ENCODE data around the gene CNTN5. TPM values are rescaled to one million over a fixed set of nuclear protein-coding genes. Genes with fewer than 3 reads are reported as not detected.

CNTN5 gene
- total RNA-seq, 1 donor from 2014 or later, result not detected

- Mint-ChIP-seq H3K4me1 (ENCODE audit: low read depth) (no peaks in the 10 kb centered on the region), H3K4me3 (ENCODE audit: low read depth) (no peak overlapping the region), H3K27me3 (ENCODE audit: low read depth) (no peaks in the 10 kb centered on the region), H3K9me3 (peaks cover 41% of the 10 kb centered on the region), H3K27ac (no peak overlapping the region), H3K36me3 (ENCODE audit: low read depth) (no peaks in the 10 kb centered on the region)
- DNase-seq (ENCODE audit: low spot score), result no peak
- intact Hi-C loops (cut with micrococcal nuclease), result no loop called here
Observed at GRCh38 chr11:99432677-99433076, 411.9 kb downstream of the CNTN5 start.

- intact Hi-C loops (cut with micrococcal nuclease), result no loop called here
- no peak for DNase-seq (ENCODE audit: low spot score)
- Mint-ChIP-seq H3K27me3 (ENCODE audit: low read depth) (no peaks in the 10 kb centered on the region), H3K27ac (no peak overlapping the region), H3K9me3 (peaks cover 8% of the 10 kb centered on the region), H3K36me3 (ENCODE audit: low read depth) (no peaks in the 10 kb centered on the region), H3K4me3 (ENCODE audit: low read depth) (no peak overlapping the region), H3K4me1 (ENCODE audit: low read depth) (no peaks in the 10 kb centered on the region)
Observed at GRCh38 chr11:99443276-99443675, 422.5 kb downstream of the CNTN5 start.

DNA sequence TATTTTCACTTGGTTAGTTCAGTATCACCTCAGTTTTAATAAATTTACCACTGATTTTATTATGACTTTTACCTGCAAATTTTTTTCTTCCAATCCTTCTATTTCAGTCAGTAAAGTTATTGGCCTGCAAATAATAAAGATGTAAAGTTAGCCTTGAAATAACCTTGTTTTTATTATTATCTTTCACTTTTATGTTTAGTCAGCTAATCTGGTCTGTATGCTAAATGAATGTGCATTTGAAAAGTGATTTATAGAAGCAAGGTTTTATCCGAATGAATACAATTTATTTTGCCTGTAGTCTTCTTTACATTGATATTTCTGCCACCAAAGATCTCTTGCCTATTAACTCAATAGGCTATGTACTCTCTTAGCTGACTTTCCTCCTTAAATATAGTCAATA, 425.7 kb downstream of the CNTN5 start:
- DNase-seq (ENCODE audit: low spot score), result no peak
- H3K27me3 Mint-ChIP-seq (ENCODE audit: low read depth), result no peaks in the 10 kb centered on the region
- H3K9me3 Mint-ChIP-seq, result peaks cover 10% of the 10 kb centered on the region
- H3K4me1 Mint-ChIP-seq (ENCODE audit: low read depth), result no peaks in the 10 kb centered on the region
- H3K4me3 Mint-ChIP-seq (ENCODE audit: low read depth), result no peak overlapping the region
- no peaks in the 10 kb centered on the region for H3K36me3 Mint-ChIP-seq (ENCODE audit: low read depth)
- intact Hi-C loops (cut with micrococcal nuclease), result no loop called here
- H3K27ac Mint-ChIP-seq, result no peak overlapping the region

- H3K27ac Mint-ChIP-seq, result no peak overlapping the region
- no peak for DNase-seq (ENCODE audit: low spot score)
- intact Hi-C loops (cut with micrococcal nuclease), result no loop called here
- no peaks in the 10 kb centered on the region for H3K36me3 Mint-ChIP-seq (ENCODE audit: low read depth)
- H3K4me3 Mint-ChIP-seq (ENCODE audit: low read depth), result no peak overlapping the region
- H3K4me1 Mint-ChIP-seq (ENCODE audit: low read depth), result no peaks in the 10 kb centered on the region
- no peaks in the 10 kb centered on the region for H3K27me3 Mint-ChIP-seq (ENCODE audit: low read depth)
- peaks cover 17% of the 10 kb centered on the region for H3K9me3 Mint-ChIP-seq
Observed at GRCh38 chr11:99449345-99449744, 428.6 kb downstream of the CNTN5 start.

DNA sequence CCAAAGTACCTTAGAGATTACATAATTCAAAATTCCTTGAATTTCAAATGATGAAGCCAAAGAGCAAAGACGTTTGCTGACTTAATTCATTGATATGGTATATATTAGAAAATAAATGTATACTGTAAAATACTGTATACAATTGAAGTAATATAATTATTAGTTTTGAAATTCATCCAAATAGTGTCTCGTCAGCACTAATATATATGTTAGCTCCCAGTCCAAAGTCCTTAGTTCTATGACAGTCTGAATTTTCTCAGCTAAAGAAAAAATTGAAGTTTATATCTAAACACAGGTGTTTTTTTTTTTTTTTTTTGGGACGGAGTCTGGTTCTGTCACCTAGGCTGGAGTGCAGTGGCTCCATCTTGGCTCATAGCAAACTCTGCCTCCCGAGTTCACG, 431.3 kb downstream of the CNTN5 start:
- no peaks in the 10 kb centered on the region for H3K36me3 Mint-ChIP-seq (ENCODE audit: low read depth)
- no peak for DNase-seq (ENCODE audit: low spot score)
- intact Hi-C loops (cut with micrococcal nuclease), result no loop called here
- H3K9me3 Mint-ChIP-seq, result peaks cover 23% of the 10 kb centered on the region
- H3K4me1 Mint-ChIP-seq (ENCODE audit: low read depth), result no peaks in the 10 kb centered on the region
- H3K27me3 Mint-ChIP-seq (ENCODE audit: low read depth), result no peaks in the 10 kb centered on the region
- H3K27ac Mint-ChIP-seq, result no peak overlapping the region
- no peak overlapping the region for H3K4me3 Mint-ChIP-seq (ENCODE audit: low read depth)

DNA sequence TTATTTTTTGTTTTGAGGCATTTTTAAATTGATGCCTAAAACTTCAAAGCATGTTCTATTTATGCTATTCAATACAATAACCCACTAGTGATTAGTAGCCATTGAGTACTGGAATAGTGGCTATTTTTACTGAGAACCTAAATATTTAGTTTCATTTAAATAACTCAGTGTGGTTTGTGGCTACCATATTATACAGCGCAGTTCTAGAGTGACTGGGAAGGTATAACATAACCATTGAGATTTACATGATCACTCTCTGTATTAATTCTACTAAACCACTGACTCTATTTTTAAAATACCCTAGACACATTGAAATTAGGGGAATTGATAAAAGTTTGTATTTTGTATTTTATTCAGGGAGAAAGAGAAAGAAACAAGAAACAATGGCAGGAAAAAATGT, 441.2 kb downstream of the CNTN5 start:
- peaks cover 18% of the 10 kb centered on the region for H3K9me3 Mint-ChIP-seq
- H3K36me3 Mint-ChIP-seq (ENCODE audit: low read depth), result no peaks in the 10 kb centered on the region
- no peaks in the 10 kb centered on the region for H3K27me3 Mint-ChIP-seq (ENCODE audit: low read depth)
- no peaks in the 10 kb centered on the region for H3K4me1 Mint-ChIP-seq (ENCODE audit: low read depth)
- no peak overlapping the region for H3K27ac Mint-ChIP-seq
- no peak overlapping the region for H3K4me3 Mint-ChIP-seq (ENCODE audit: low read depth)
- DNase-seq (ENCODE audit: low spot score), result no peak
- intact Hi-C loops (cut with micrococcal nuclease), result no loop called here

DNA sequence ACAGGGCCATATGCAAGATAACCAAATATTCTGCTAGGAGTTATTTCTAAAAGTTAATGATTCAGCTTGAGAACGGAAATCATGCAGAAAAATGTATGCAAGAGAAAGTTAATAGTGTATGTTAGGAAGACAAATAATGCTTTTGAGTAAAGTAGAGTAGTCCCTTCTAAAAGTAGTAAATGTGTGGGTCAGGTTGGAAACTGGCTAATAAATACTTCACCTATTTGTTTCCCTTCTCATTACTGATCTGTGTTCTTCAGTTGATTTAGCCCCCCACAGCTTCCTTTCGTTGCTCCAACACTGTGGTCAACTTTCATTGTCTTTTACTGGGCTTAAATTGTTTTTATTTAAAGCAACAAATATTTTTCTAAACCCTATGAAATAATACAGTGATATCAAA, 444.2 kb downstream of the CNTN5 start:
- H3K27me3 Mint-ChIP-seq (ENCODE audit: low read depth), result no peaks in the 10 kb centered on the region
- no peak overlapping the region for H3K27ac Mint-ChIP-seq
- H3K9me3 Mint-ChIP-seq, result peaks cover 7% of the 10 kb centered on the region
- H3K4me1 Mint-ChIP-seq (ENCODE audit: low read depth), result no peaks in the 10 kb centered on the region
- no peak for DNase-seq (ENCODE audit: low spot score)
- H3K4me3 Mint-ChIP-seq (ENCODE audit: low read depth), result no peak overlapping the region
- intact Hi-C loops (cut with micrococcal nuclease), result no loop called here
- no peaks in the 10 kb centered on the region for H3K36me3 Mint-ChIP-seq (ENCODE audit: low read depth)

- no peaks in the 10 kb centered on the region for H3K36me3 Mint-ChIP-seq (ENCODE audit: low read depth)
Observed at GRCh38 chr11:99489581-99489980, 468.8 kb downstream of the CNTN5 start.

DNA sequence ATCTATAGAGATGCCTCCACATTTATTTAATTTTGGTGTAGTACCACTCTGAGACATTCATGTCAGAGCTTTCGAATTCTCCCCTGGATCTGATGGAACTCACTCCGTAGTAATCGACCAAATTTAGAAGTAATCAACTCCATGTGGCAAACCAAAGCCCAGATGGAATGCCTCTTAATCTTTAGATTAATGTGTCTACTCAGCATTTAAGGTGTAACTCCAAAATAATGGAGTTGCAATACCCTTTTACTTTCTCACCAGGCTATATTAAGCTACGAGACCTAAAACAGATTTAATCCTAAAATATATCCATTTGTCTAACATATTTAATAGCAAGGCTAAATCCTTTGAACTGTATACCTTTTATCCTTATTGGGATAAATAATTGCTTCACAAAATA, 473.3 kb downstream of the CNTN5 start:
- DNase-seq (ENCODE audit: low spot score), result no peak
- no peaks in the 10 kb centered on the region for H3K36me3 Mint-ChIP-seq (ENCODE audit: low read depth)
- no peaks in the 10 kb centered on the region for H3K4me1 Mint-ChIP-seq (ENCODE audit: low read depth)
- H3K27me3 Mint-ChIP-seq (ENCODE audit: low read depth), result no peaks in the 10 kb centered on the region
- H3K4me3 Mint-ChIP-seq (ENCODE audit: low read depth), result no peak overlapping the region
- H3K9me3 Mint-ChIP-seq, result peaks cover 13% of the 10 kb centered on the region
- intact Hi-C loops (cut with micrococcal nuclease), result no loop called here
- no peak overlapping the region for H3K27ac Mint-ChIP-seq

More at GRCh38 chr11:99489581-99489980, 468.8 kb downstream of the CNTN5 start:
- Mint-ChIP-seq H3K27ac (no peak overlapping the region), H3K4me1 (ENCODE audit: low read depth) (no peaks in the 10 kb centered on the region), H3K9me3 (peaks cover 25% of the 10 kb centered on the region), H3K27me3 (ENCODE audit: low read depth) (no peaks in the 10 kb centered on the region), H3K4me3 (ENCODE audit: low read depth) (no peak overlapping the region)
- no peak for DNase-seq (ENCODE audit: low spot score)
- intact Hi-C loops (cut with micrococcal nuclease), result no loop called here

DNA sequence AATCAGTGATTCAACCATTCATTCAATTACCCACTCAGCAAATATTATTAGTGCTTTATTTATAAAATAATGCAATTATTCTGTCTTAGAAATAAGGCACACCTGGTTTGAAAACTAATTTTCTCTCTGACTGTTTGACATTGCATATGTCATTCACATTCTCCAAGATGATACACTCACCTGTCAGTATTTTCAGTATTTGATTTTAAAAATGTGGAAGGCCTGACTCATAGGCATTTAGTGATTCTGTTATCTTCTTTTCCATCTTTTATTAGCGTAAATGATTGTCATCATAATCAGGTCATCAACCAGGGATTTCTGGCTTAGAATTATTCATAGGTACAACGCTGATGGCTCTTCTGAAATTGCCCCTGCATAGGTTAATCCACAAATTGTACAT, 480.9 kb downstream of the CNTN5 start:
- no peaks in the 10 kb centered on the region for H3K4me1 Mint-ChIP-seq (ENCODE audit: low read depth)
- H3K4me3 Mint-ChIP-seq (ENCODE audit: low read depth), result no peak overlapping the region

DNA sequence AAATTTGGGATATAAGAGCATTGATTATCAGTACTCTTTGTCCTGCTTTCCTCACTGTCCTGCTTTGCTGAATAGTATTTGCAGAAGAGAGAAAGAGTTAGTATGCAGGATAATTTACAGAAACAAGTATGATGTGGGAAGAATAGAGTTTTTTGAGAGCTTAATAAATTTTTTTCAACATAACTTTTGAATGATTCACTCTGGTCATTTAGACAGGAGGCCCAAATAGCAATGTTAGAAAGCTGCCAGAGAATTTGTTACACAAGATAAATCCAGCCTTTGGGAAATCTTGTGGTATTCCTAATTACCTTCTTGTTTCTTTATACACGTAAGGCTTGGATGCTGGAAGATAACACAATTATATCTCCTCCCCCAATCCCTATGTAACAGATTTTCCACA, 484.6 kb downstream of the CNTN5 start:
- no peaks in the 10 kb centered on the region for H3K27me3 Mint-ChIP-seq (ENCODE audit: low read depth)
- intact Hi-C loops (cut with micrococcal nuclease), result no loop called here
- no peaks in the 10 kb centered on the region for H3K36me3 Mint-ChIP-seq (ENCODE audit: low read depth)
- H3K27ac Mint-ChIP-seq, result no peak overlapping the region
- DNase-seq (ENCODE audit: low spot score), result no peak
- H3K9me3 Mint-ChIP-seq, result peaks cover 23% of the 10 kb centered on the region
- no peak overlapping the region for H3K4me3 Mint-ChIP-seq (ENCODE audit: low read depth)
- H3K4me1 Mint-ChIP-seq (ENCODE audit: low read depth), result no peaks in the 10 kb centered on the region

More for the DNA sequence above, 480.9 kb downstream of the CNTN5 start:
- H3K9me3 Mint-ChIP-seq, result peaks cover 23% of the 10 kb centered on the region
- no peak for DNase-seq (ENCODE audit: low spot score)
- intact Hi-C loops (cut with micrococcal nuclease), result no loop called here
- H3K27me3 Mint-ChIP-seq (ENCODE audit: low read depth), result no peaks in the 10 kb centered on the region
- no peaks in the 10 kb centered on the region for H3K36me3 Mint-ChIP-seq (ENCODE audit: low read depth)
- H3K27ac Mint-ChIP-seq, result no peak overlapping the region

DNA sequence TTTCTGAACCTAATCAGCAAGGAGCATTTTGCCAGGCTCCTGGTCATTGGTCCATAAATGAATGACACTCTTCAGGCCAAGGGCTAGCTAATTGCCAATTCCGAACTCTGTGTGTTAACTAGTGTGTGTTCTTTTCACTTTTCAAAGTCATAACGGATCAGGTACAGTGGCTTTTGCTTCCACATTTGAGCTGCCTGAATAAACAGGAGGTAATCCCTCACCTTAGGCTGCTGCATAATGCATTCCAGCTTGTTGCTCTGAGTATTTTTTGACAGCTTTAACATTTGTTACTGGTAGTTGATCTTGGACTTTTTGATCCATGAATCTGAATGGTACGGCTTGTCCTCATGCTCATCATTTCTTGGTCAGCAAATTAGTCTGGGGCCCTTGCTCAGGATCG, 485.1 kb downstream of the CNTN5 start:
- Mint-ChIP-seq H3K36me3 (ENCODE audit: low read depth) (no peaks in the 10 kb centered on the region), H3K4me3 (ENCODE audit: low read depth) (no peak overlapping the region), H3K27me3 (ENCODE audit: low read depth) (no peaks in the 10 kb centered on the region), H3K27ac (no peak overlapping the region), H3K9me3 (peaks cover 23% of the 10 kb centered on the region), H3K4me1 (ENCODE audit: low read depth) (no peaks in the 10 kb centered on the region)
- intact Hi-C loops (cut with micrococcal nuclease), result no loop called here
- DNase-seq (ENCODE audit: low spot score), result no peak

GRCh38 chr11:99509863-99510262, 489.1 kb downstream of the CNTN5 start:
- Mint-ChIP-seq H3K36me3 (ENCODE audit: low read depth) (no peaks in the 10 kb centered on the region), H3K9me3 (peaks cover 19% of the 10 kb centered on the region), H3K27ac (no peak overlapping the region), H3K4me3 (ENCODE audit: low read depth) (no peak overlapping the region), H3K27me3 (ENCODE audit: low read depth) (no peaks in the 10 kb centered on the region), H3K4me1 (ENCODE audit: low read depth) (no peaks in the 10 kb centered on the region)
- DNase-seq (ENCODE audit: low spot score), result no peak
- intact Hi-C loops (cut with micrococcal nuclease), result no loop called here

DNA sequence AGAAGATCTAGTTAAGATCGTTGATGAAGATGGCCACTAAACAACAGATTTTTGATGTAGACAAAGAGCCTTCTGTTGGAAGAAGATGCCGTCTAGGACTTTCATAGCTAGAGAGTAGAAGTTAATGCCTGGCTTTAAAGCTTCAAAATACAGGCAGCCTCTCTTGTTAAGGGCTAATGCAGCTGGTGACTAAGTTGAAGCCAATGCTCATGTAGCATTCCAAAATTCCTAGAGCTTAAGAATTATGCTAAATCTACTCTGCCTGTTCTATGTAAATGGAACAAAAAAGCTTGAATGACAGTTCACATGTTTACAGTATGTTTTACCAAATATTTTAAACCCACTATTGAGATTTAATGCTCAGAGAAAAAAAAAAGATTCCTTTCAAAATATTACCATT, 492.6 kb downstream of the CNTN5 start:
- Mint-ChIP-seq H3K36me3 (ENCODE audit: low read depth) (no peaks in the 10 kb centered on the region), H3K4me3 (ENCODE audit: low read depth) (no peak overlapping the region), H3K27me3 (ENCODE audit: low read depth) (no peaks in the 10 kb centered on the region), H3K9me3 (peaks cover 22% of the 10 kb centered on the region), H3K27ac (no peak overlapping the region), H3K4me1 (ENCODE audit: low read depth) (no peaks in the 10 kb centered on the region)
- intact Hi-C loops (cut with micrococcal nuclease), result no loop called here
- DNase-seq (ENCODE audit: low spot score), result no peak
